ENCODE results near the gene RCAN3.
"Not testable (repeated sequence)": the region's sequence is repeated elsewhere in the genome, so short reads cannot be mapped to it uniquely, and the experiment has no call there.

RCAN3 gene

GRCh38 chr1:24544239-24544638 lies 41.6 kb downstream of the RCAN3 start:
- no peaks in the 10 kb centered on the region for H3K27me3 ChIP-seq (ENCODE audit: control insufficient read depth, insufficient read depth, low read length)
- H3K4me1 ChIP-seq (ENCODE audit: control insufficient read depth, insufficient read depth, low read length): peaks cover 15% of the 10 kb centered on the region
- H3K9ac ChIP-seq (ENCODE audit: low read length): no peak overlapping the region
- H3K4me3 ChIP-seq (ENCODE audit: low read length): no peak overlapping the region
- no peaks in the 10 kb centered on the region for H3K9me3 ChIP-seq (ENCODE audit: control insufficient read depth, low read length)
- H3K36me3 ChIP-seq (ENCODE audit: control insufficient read depth, insufficient read depth, low read length): no peaks in the 10 kb centered on the region

DNA sequence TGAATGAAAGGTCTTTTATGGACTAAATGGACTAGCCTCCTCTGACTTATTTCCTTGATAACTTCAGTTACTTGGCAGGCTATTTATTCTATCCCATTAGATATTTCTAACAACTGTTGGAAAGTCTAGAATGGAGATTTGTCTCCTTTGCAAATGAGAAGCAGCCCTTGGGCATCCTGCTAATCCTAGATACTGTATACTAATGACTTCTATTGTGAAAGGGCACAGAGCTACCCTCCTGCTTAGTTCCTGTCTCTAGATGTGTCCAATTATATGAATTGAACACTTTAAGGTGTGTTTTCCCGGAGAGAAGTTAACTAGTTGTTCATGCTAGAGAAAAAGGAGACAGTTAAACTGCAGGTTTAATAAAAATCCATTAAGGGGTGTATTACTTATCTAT lies 43.0 kb downstream of the RCAN3 start:
- Histone ChIP-seq H3K4me1 (ENCODE audit: control insufficient read depth, insufficient read depth, low read length) (peaks cover 10% of the 10 kb centered on the region), H3K9ac (ENCODE audit: low read length) (no peak overlapping the region), H3K36me3 (ENCODE audit: control insufficient read depth, insufficient read depth, low read length) (no peaks in the 10 kb centered on the region), H3K4me3 (ENCODE audit: low read length) (no peak overlapping the region), H3K27me3 (ENCODE audit: control insufficient read depth, insufficient read depth, low read length) (no peaks in the 10 kb centered on the region), H3K9me3 (ENCODE audit: control insufficient read depth, low read length) (no peaks in the 10 kb centered on the region)

DNA sequence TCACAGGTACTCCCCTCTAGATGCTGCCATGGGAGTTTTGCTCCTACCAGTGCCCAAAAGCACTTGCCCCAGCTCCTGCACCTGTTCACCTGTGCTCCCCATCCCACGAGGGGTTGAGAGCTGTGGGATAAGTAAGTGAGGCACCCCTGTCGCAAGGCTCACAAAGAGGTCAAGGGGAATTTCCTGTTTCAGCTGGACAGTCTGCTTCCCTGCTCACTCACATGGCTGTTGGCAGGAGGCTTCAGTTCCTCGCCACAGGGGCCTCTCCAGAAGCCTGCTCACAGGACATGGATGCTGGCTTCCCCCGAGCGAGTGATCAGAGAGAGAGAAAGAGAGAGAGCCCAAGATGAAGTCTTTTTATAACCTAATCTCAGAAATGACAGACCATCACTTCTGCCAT lies 44.6 kb downstream of the RCAN3 start:
- Histone ChIP-seq H3K27me3 (ENCODE audit: control insufficient read depth, insufficient read depth, low read length) (no peaks in the 10 kb centered on the region), H3K4me3 (ENCODE audit: low read length) (no peak overlapping the region), H3K36me3 (ENCODE audit: control insufficient read depth, insufficient read depth, low read length) (no peaks in the 10 kb centered on the region), H3K9ac (ENCODE audit: low read length) (no peak overlapping the region), H3K4me1 (ENCODE audit: control insufficient read depth, insufficient read depth, low read length) (no peaks in the 10 kb centered on the region), H3K9me3 (ENCODE audit: control insufficient read depth, low read length) (no peaks in the 10 kb centered on the region)

GRCh38 chr1:24548070-24548469 lies 45.4 kb downstream of the RCAN3 start:
- Histone ChIP-seq H3K4me1 (ENCODE audit: control insufficient read depth, insufficient read depth, low read length) (no peaks in the 10 kb centered on the region), H3K9ac (ENCODE audit: low read length) (no peak overlapping the region), H3K27me3 (ENCODE audit: control insufficient read depth, insufficient read depth, low read length) (no peaks in the 10 kb centered on the region), H3K4me3 (ENCODE audit: low read length) (no peak overlapping the region), H3K36me3 (ENCODE audit: control insufficient read depth, insufficient read depth, low read length) (no peaks in the 10 kb centered on the region), H3K9me3 (ENCODE audit: control insufficient read depth, low read length) (no peaks in the 10 kb centered on the region)

DNA sequence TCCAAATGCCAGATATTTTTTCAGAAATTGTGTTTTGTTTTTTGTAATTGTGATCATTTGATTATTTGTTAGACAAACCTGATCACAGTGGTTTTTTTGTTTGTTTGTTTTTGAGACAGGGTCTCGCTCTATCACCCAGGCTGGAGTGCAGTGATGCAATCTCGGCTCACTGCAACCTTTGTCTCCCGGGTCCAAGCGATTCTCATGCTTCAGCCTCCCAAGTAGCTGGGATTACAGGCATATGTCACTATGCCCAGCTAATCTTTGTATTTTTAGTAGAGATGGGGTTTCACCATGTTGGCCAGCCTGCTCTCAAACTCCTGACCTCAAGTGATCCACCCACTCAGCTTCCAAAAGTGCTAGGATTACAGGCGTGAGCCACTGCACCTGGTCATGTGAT lies 46.6 kb downstream of the RCAN3 start:
- H3K9me3 ChIP-seq (ENCODE audit: control insufficient read depth, low read length); H3K4me1 ChIP-seq (ENCODE audit: control insufficient read depth, insufficient read depth, low read length); H3K4me3 ChIP-seq (ENCODE audit: low read length); H3K27me3 ChIP-seq (ENCODE audit: control insufficient read depth, insufficient read depth, low read length); H3K36me3 ChIP-seq (ENCODE audit: control insufficient read depth, insufficient read depth, low read length); H3K9ac ChIP-seq (ENCODE audit: low read length): not testable (repeated sequence)

GRCh38 chr1:24551290-24551959 lies 48.8 kb downstream of the RCAN3 start:
- Histone ChIP-seq H3K4me1 (ENCODE audit: control insufficient read depth, insufficient read depth, low read length) (peaks cover 3% of the 10 kb centered on the region), H3K4me3 (ENCODE audit: low read length) (no peak overlapping the region), H3K27me3 (ENCODE audit: control insufficient read depth, insufficient read depth, low read length) (peaks cover 4% of the 10 kb centered on the region), H3K9ac (ENCODE audit: low read length) (no peak overlapping the region), H3K36me3 (ENCODE audit: control insufficient read depth, insufficient read depth, low read length) (no peaks in the 10 kb centered on the region), H3K9me3 (ENCODE audit: control insufficient read depth, low read length) (no peaks in the 10 kb centered on the region)

- peaks cover 7% of the 10 kb centered on the region for H3K27me3 ChIP-seq (ENCODE audit: control insufficient read depth, insufficient read depth, low read length)
- no peaks in the 10 kb centered on the region for H3K9me3 ChIP-seq (ENCODE audit: control insufficient read depth, low read length)
- no peak overlapping the region for H3K4me3 ChIP-seq (ENCODE audit: low read length)
- no peaks in the 10 kb centered on the region for H3K36me3 ChIP-seq (ENCODE audit: control insufficient read depth, insufficient read depth, low read length)
- H3K9ac ChIP-seq (ENCODE audit: low read length): no peak overlapping the region
- peaks cover 7% of the 10 kb centered on the region for H3K4me1 ChIP-seq (ENCODE audit: control insufficient read depth, insufficient read depth, low read length)
These were observed 49.4 kb downstream of the RCAN3 start for GRCh38 chr1:24551960-24552571.

GRCh38 chr1:24553931-24554330 lies 51.3 kb downstream of the RCAN3 start:
- Histone ChIP-seq H3K4me3 (ENCODE audit: low read length) (no peak overlapping the region), H3K4me1 (ENCODE audit: control insufficient read depth, insufficient read depth, low read length) (peaks cover 17% of the 10 kb centered on the region), H3K27me3 (ENCODE audit: control insufficient read depth, insufficient read depth, low read length) (peaks cover 7% of the 10 kb centered on the region), H3K9me3 (ENCODE audit: control insufficient read depth, low read length) (no peaks in the 10 kb centered on the region), H3K9ac (ENCODE audit: low read length) (no peak overlapping the region), H3K36me3 (ENCODE audit: control insufficient read depth, insufficient read depth, low read length) (no peaks in the 10 kb centered on the region)

GRCh38 chr1:24554714-24555113 lies 52.1 kb downstream of the RCAN3 start:
- Histone ChIP-seq H3K27me3 (ENCODE audit: control insufficient read depth, insufficient read depth, low read length) (peaks cover 7% of the 10 kb centered on the region), H3K9me3 (ENCODE audit: control insufficient read depth, low read length) (no peaks in the 10 kb centered on the region), H3K36me3 (ENCODE audit: control insufficient read depth, insufficient read depth, low read length) (no peaks in the 10 kb centered on the region), H3K4me3 (ENCODE audit: low read length) (no peak overlapping the region), H3K9ac (ENCODE audit: low read length) (no peak overlapping the region), H3K4me1 (ENCODE audit: control insufficient read depth, insufficient read depth, low read length) (peaks cover 17% of the 10 kb centered on the region)

- H3K4me3 ChIP-seq (ENCODE audit: low read length): no peak within 1 kb of the TSS
- H3K27me3 ChIP-seq (ENCODE audit: control insufficient read depth, insufficient read depth, low read length): peaks cover 7% of the 10 kb centered on the region
- no peaks in the 10 kb centered on the region for H3K9me3 ChIP-seq (ENCODE audit: control insufficient read depth, low read length)
- H3K36me3 ChIP-seq (ENCODE audit: control insufficient read depth, insufficient read depth, low read length): no peaks in the 10 kb centered on the region
- peak within 1 kb of the TSS; percentile 77 for H3K9ac ChIP-seq (ENCODE audit: low read length)
- H3K4me1 ChIP-seq (ENCODE audit: control insufficient read depth, insufficient read depth, low read length): peaks cover 17% of the 10 kb centered on the region
These were observed 53.2 kb downstream of the RCAN3 start, which contains the start of gene NCMAP for GRCh38 chr1:24555591-24556413. TSS of gene NCMAP (plus strand) at chr1:24556087. CDS start at chr1:24595431, 39,344 bp downstream.

GRCh38 chr1:24556414-24556795 lies 53.8 kb downstream of the RCAN3 start:
- peaks cover 7% of the 10 kb centered on the region for H3K27me3 ChIP-seq (ENCODE audit: control insufficient read depth, insufficient read depth, low read length)
- H3K4me1 ChIP-seq (ENCODE audit: control insufficient read depth, insufficient read depth, low read length): peaks cover 17% of the 10 kb centered on the region
- no peaks in the 10 kb centered on the region for H3K36me3 ChIP-seq (ENCODE audit: control insufficient read depth, insufficient read depth, low read length)
- H3K9me3 ChIP-seq (ENCODE audit: control insufficient read depth, low read length): no peaks in the 10 kb centered on the region
- no peak overlapping the region for H3K4me3 ChIP-seq (ENCODE audit: low read length)
- H3K9ac ChIP-seq (ENCODE audit: low read length): peak overlapping the region; percentile 77

GRCh38 chr1:24557220-24557619 lies 54.6 kb downstream of the RCAN3 start:
- H3K4me3 ChIP-seq (ENCODE audit: low read length): no peak overlapping the region
- peaks cover 7% of the 10 kb centered on the region for H3K27me3 ChIP-seq (ENCODE audit: control insufficient read depth, insufficient read depth, low read length)
- no peaks in the 10 kb centered on the region for H3K9me3 ChIP-seq (ENCODE audit: control insufficient read depth, low read length)
- peaks cover 17% of the 10 kb centered on the region for H3K4me1 ChIP-seq (ENCODE audit: control insufficient read depth, insufficient read depth, low read length)
- H3K36me3 ChIP-seq (ENCODE audit: control insufficient read depth, insufficient read depth, low read length): no peaks in the 10 kb centered on the region
- H3K9ac ChIP-seq (ENCODE audit: low read length): no peak overlapping the region

Measured in mucosa of stomach (tissue), 1 donor.